ENCODE results near the gene PITPNM1.

The PITPNM1 gene

GRCh38 chr11:67466367-67466766 is 38.8 kb downstream of the PITPNM1 start:
- no peak for DNase-seq (ENCODE audit: low spot score)

GRCh38 chr11:67465530-67465929 is 39.6 kb downstream of the PITPNM1 start:
- DNase-seq (ENCODE audit: low spot score) = peak; percentile 59

GRCh38 chr11:67465189-67465510 is 40.0 kb downstream of the PITPNM1 start:
- DNase-seq (ENCODE audit: low spot score) = peak; percentile 45

- peak; percentile 90 for DNase-seq (ENCODE audit: low spot score)
These were observed 40.6 kb downstream of the PITPNM1 start for GRCh38 chr11:67464411-67465188.

GRCh38 chr11:67463680-67464410 is 41.3 kb downstream of the PITPNM1 start:
- peak; percentile 89 for DNase-seq (ENCODE audit: low spot score)

- no peak for DNase-seq (ENCODE audit: low spot score)
These were observed 42.0 kb downstream of the PITPNM1 start for GRCh38 chr11:67463186-67463585.

- no peak for DNase-seq (ENCODE audit: low spot score)
These were observed 46.9 kb downstream of the PITPNM1 start for GRCh38 chr11:67458266-67458665.

GRCh38 chr11:67457453-67457852 is 47.7 kb downstream of the PITPNM1 start:
- DNase-seq (ENCODE audit: low spot score) = no peak

- no peak for DNase-seq (ENCODE audit: low spot score)
These were observed 49.0 kb downstream of the PITPNM1 start for GRCh38 chr11:67456068-67456705.

GRCh38 chr11:67455054-67455453 is 50.1 kb downstream of the PITPNM1 start, which contains the start of gene CABP4:
TSS of gene CABP4 (plus strand) at chr11:67455354. CDS start at chr11:67455424, 70 bp downstream.
- no peak for DNase-seq (ENCODE audit: low spot score)

GRCh38 chr11:67453816-67454732 is 51.1 kb downstream of the PITPNM1 start:
- no peak for DNase-seq (ENCODE audit: low spot score)

- DNase-seq (ENCODE audit: low spot score) = no peak
These were observed 52.8 kb downstream of the PITPNM1 start, which contains the start of gene GPR152 for GRCh38 chr11:67452141-67452952. TSS of gene GPR152 (minus strand) at chr11:67452729. CDS start at chr11:67452724, 5 bp downstream.

- no peak for DNase-seq (ENCODE audit: low spot score)
These were observed 53.5 kb downstream of the PITPNM1 start for GRCh38 chr11:67451658-67451976.

GRCh38 chr11:67450796-67451657 is 54.1 kb downstream of the PITPNM1 start:
- DNase-seq (ENCODE audit: low spot score) = no peak

GRCh38 chr11:67449116-67449844 is 55.9 kb downstream of the PITPNM1 start:
- DNase-seq (ENCODE audit: low spot score) = no peak

GRCh38 chr11:67448220-67448609 is 56.9 kb downstream of the PITPNM1 start:
- DNase-seq (ENCODE audit: low spot score) = no peak

GRCh38 chr11:67445515-67445914 is 59.6 kb downstream of the PITPNM1 start:
- no peak for DNase-seq (ENCODE audit: low spot score)

GRCh38 chr11:67442504-67443404 is 62.4 kb downstream of the PITPNM1 start:
- DNase-seq (ENCODE audit: low spot score) = peak; percentile 26
